GM18517 (cell line): ENCODE data around the gene NDC80.

Source experiments
- ATAC-seq: cut with Tn5 transposase; IDR thresholded peaks from one replicate; pipeline ENCODE4 v1.9.1; 2021; ENCODE audit warnings: mild to moderate bottlenecking, moderate library complexity; ENCODE audit not compliant: unreplicated experiment

NDC80 gene

GRCh38 chr18:2662990-2663389 is 91.6 kb downstream of the NDC80 start:
- ATAC-seq = no peak
